OCI-LY7 (cell line): ENCODE data around the gene PEX10. TPM values are rescaled to one million over a fixed set of nuclear protein-coding genes. Genes with fewer than 3 reads are reported as not detected.

Experiments used
- BruUV-seq: library from RNA; stranded (reverse); fragments of 400-500 nt; replicated peaks from 2 replicates; lab custom pipeline; 2021; lab: Mats Ljungman, UMichigan
- CTCF ChIA-PET: fragments of 300-600 bp; sonication (Branson Sonifier 250); formaldehyde crosslinking; loops from one replicate; lab custom pipeline; 2022; ENCODE audit warnings: antibody characterized with exemption; ENCODE audit not compliant: unreplicated experiment; lab: Charles Lee
- POLR2A ChIA-PET: fragments of 300-600 bp; sonication (Branson Sonifier 250); formaldehyde crosslinking; loops from one replicate; lab custom pipeline; 2022; ENCODE audit warnings: antibody characterized with exemption; lab: Charles Lee
- DNase-seq: peaks from one replicate; pipeline ENCODE4 v3.0.0-alpha.2; 2015; ENCODE audit warnings: low spot score
- H2AFZ ChIP-seq: fragments of 200-600 bp; sonication (generic), shearing (Covaris generic); 2 replicates; pipeline ENCODE4 v1.6.1; 2014; ENCODE audit warnings: mild to moderate bottlenecking, antibody characterized with exemption, low read length, moderate library complexity
- H3K27ac ChIP-seq: fragments of 200-600 bp; sonication (generic); 2 replicates; pipeline ENCODE4 v1.5.1; 2014; ENCODE audit warnings: mixed run types, low read depth, mild to moderate bottlenecking, moderate library complexity, low read length, inconsistent platforms; ENCODE audit not compliant: poor library complexity, severe bottlenecking
- H3K36me3 ChIP-seq: fragments of 200-600 bp; sonication (generic); 2 replicates; pipeline ENCODE4 v1.6.1; 2014; ENCODE audit warnings: mild to moderate bottlenecking, antibody characterized with exemption, low read length, moderate library complexity, mixed read lengths; ENCODE audit not compliant: insufficient read depth
- H3K4me1 ChIP-seq: fragments of 200-600 bp; sonication (generic); 2 replicates; pipeline ENCODE4 v1.5.1; 2014; ENCODE audit warnings: mild to moderate bottlenecking, low read length; ENCODE audit not compliant: insufficient read depth, poor library complexity, severe bottlenecking
- H3K4me2 ChIP-seq: fragments of 200-600 bp; sonication (generic); 2 replicates; pipeline ENCODE4 v1.6.1; 2014; ENCODE audit warnings: mild to moderate bottlenecking, low read length
- H3K4me3 ChIP-seq: fragments of 200-600 bp; sonication (generic); 2 replicates; pipeline ENCODE4 v1.5.1; 2014; ENCODE audit warnings: mild to moderate bottlenecking, low read depth, low read length; ENCODE audit not compliant: poor library complexity, severe bottlenecking
- H3K79me2 ChIP-seq: fragments of 200-600 bp; sonication (generic); 2 replicates; pipeline ENCODE4 v1.6.1; 2016; ENCODE audit warnings: low read depth, mild to moderate bottlenecking, low read length, moderate library complexity, mixed read lengths; ENCODE audit not compliant: insufficient read depth
- H3K9me2 ChIP-seq: fragments of 200-600 bp; sonication (generic); 2 replicates; pipeline ENCODE4 v1.6.1; 2016; ENCODE audit warnings: mild to moderate bottlenecking, low read length, mixed read lengths; ENCODE audit not compliant: insufficient read depth
- H3K9me3 ChIP-seq: fragments of 200-600 bp; sonication (generic); 2 replicates; pipeline ENCODE4 v1.6.1; 2014; ENCODE audit warnings: mild to moderate bottlenecking, mixed run types, low read length, mixed read lengths
- H4K20me1 ChIP-seq: fragments of 200-600 bp; sonication (generic); 2 replicates; pipeline ENCODE4 v1.6.1; 2014; ENCODE audit warnings: mild to moderate bottlenecking, antibody characterized with exemption, low read length, moderate library complexity, mixed read lengths; ENCODE audit not compliant: insufficient read depth
- CTCF ChIP-seq: fragments of 200-600 bp; sonication (generic); conservative IDR thresholded peaks from 2 replicates; pipeline ENCODE4 v1.5.1; 2014; ENCODE audit warnings: mild to moderate bottlenecking, antibody characterized with exemption, low read length, moderate library complexity, mixed read lengths
- EZH2phosphoT487 ChIP-seq: fragments of 200-600 bp; sonication (generic); IDR thresholded peaks from 2 replicates; pipeline ENCODE4 v1.6.1; 2018; ENCODE audit warnings: low read depth, borderline replicate concordance, mild to moderate bottlenecking, mixed run types, antibody characterized with exemption, low read length, moderate library complexity, mixed read lengths
- intact Hi-C: fragments of 100-400 bp; cut with micrococcal nuclease; formaldehyde crosslinking; loops from one replicate; pipeline ENCODE4 v1.10.0; 2022; ENCODE audit not compliant: unreplicated experiment
- total RNA-seq, 2 experiments: library from RNA; depleted of rRNA in 1 of 2; stranded (reverse); fragments of >200 nt in 1 of 2; shearing (Covaris generic) in 1 of 2; gene quantifications; 2 replicates each; pipeline ENCODE4 v1.2.3, GENCODE V29; 2014 to 2022

Gene PEX10
- total RNA-seq, 2 experiments from 2014 or later, result 23.3 to 24.5 TPM

- intact Hi-C loops, result no loop called here
Measured at GRCh38 chr1:2358072-2358471, 54.3 kb downstream of the PEX10 start.

GRCh38 chr1:2356911-2357845 lies 55.2 kb downstream of the PEX10 start:
- no peak overlapping the region for H2AFZ ChIP-seq
- H3K27ac ChIP-seq, result no peak overlapping the region
- intact Hi-C loops, result no loop called here
- no peak overlapping the region for H3K4me2 ChIP-seq
- no peaks in the 10 kb centered on the region for H3K79me2 ChIP-seq
- DNase-seq, result no peak
- CTCF ChIA-PET, result no interaction called here
- no TSS peak for BruUV-seq
- H3K9me3 ChIP-seq, result no peaks in the 10 kb centered on the region
- no peaks in the 10 kb centered on the region for H3K4me1 ChIP-seq
- TF ChIP-seq CTCF (no peak), EZH2phosphoT487 (no peak)
- POLR2A ChIA-PET, result no interaction called here
- H3K36me3 ChIP-seq, result no peaks in the 10 kb centered on the region
- H4K20me1 ChIP-seq, result no peaks in the 10 kb centered on the region
- no peaks in the 10 kb centered on the region for H3K9me2 ChIP-seq
- no peak overlapping the region for H3K4me3 ChIP-seq

More at GRCh38 chr1:2358072-2358471, 54.3 kb downstream of the PEX10 start:
- Histone ChIP-seq H3K9me3 (no peaks in the 10 kb centered on the region; the same call in 1 of the 2 replicates), H3K4me2 (no peak overlapping the region), H3K27ac (no peak overlapping the region), H3K36me3 (no peaks in the 10 kb centered on the region), H3K9me2 (no peaks in the 10 kb centered on the region), H3K4me3 (no peak overlapping the region), H2AFZ (no peak overlapping the region), H4K20me1 (no peaks in the 10 kb centered on the region), H3K4me1 (no peaks in the 10 kb centered on the region), H3K79me2 (no peaks in the 10 kb centered on the region)
- no TSS peak for BruUV-seq
- ChIA-PET POLR2A (no interaction called here), CTCF (no interaction called here)
- DNase-seq, result no peak
- TF ChIP-seq CTCF, result no peak
- TF ChIP-seq EZH2phosphoT487, result no peak

- H3K27ac ChIP-seq, result no peak overlapping the region
- H3K4me3 ChIP-seq, result no peak overlapping the region
- H4K20me1 ChIP-seq, result no peaks in the 10 kb centered on the region
- no peak for DNase-seq
- no peaks in the 10 kb centered on the region for H3K4me1 ChIP-seq
- no peaks in the 10 kb centered on the region for H3K9me2 ChIP-seq
- no peak overlapping the region for H2AFZ ChIP-seq
- H3K36me3 ChIP-seq, result no peaks in the 10 kb centered on the region
- no peaks in the 10 kb centered on the region for H3K79me2 ChIP-seq
- BruUV-seq, result no TSS peak
- intact Hi-C loops, result no loop called here
- TF ChIP-seq CTCF (no peak), EZH2phosphoT487 (no peak)
- CTCF ChIA-PET, result no interaction called here
- no peak overlapping the region for H3K4me2 ChIP-seq
- H3K9me3 ChIP-seq, result no peaks in the 10 kb centered on the region
- POLR2A ChIA-PET, result no interaction called here
Measured at GRCh38 chr1:2356401-2356800, 56.0 kb downstream of the PEX10 start.
